DMS 273 (cell line): ENCODE data around the gene RBFOX1.

Experiments used
- DNase-seq: peaks from one replicate; lab custom pipeline; 2025; ENCODE audit not compliant: unreplicated experiment; lab: John Stamatoyannopoulos, UW

Gene RBFOX1

GRCh38 chr16:7372095-7372494 is 39.5 kb downstream of the RBFOX1 start:
- no peak for DNase-seq

GRCh38 chr16:7373776-7374175 is 41.1 kb downstream of the RBFOX1 start:
- no peak for DNase-seq

- DNase-seq: no peak
Observed at GRCh38 chr16:7374614-7375174, 42.0 kb downstream of the RBFOX1 start.

- no peak for DNase-seq
Observed at GRCh38 chr16:7376227-7376626, 43.6 kb downstream of the RBFOX1 start.

GRCh38 chr16:7377231-7377630 is 44.6 kb downstream of the RBFOX1 start:
- no peak for DNase-seq

GRCh38 chr16:7378024-7378695 is 45.5 kb downstream of the RBFOX1 start:
- no peak for DNase-seq

- DNase-seq: no peak
Observed at GRCh38 chr16:7380441-7380840, 47.8 kb downstream of the RBFOX1 start.

GRCh38 chr16:7380911-7381310 is 48.3 kb downstream of the RBFOX1 start:
- no peak for DNase-seq

- no peak for DNase-seq
Observed at GRCh38 chr16:7381671-7382070, 49.0 kb downstream of the RBFOX1 start.

GRCh38 chr16:7382521-7382920 is 49.9 kb downstream of the RBFOX1 start:
- no peak for DNase-seq

- no peak for DNase-seq
Observed at GRCh38 chr16:7390974-7391373, 58.3 kb downstream of the RBFOX1 start.

GRCh38 chr16:7391694-7392093 is 59.0 kb downstream of the RBFOX1 start:
- no peak for DNase-seq

GRCh38 chr16:7392206-7392605 is 59.6 kb downstream of the RBFOX1 start:
- no peak for DNase-seq

GRCh38 chr16:7393680-7394079 is 61.0 kb downstream of the RBFOX1 start:
- no peak for DNase-seq

- DNase-seq: no peak
Observed at GRCh38 chr16:7394720-7395336, 62.2 kb downstream of the RBFOX1 start.

GRCh38 chr16:7397901-7398300 is 65.3 kb downstream of the RBFOX1 start:
- no peak for DNase-seq

GRCh38 chr16:7398536-7398935 is 65.9 kb downstream of the RBFOX1 start:
- no peak for DNase-seq

- no peak for DNase-seq
Observed at GRCh38 chr16:7399296-7399695, 66.7 kb downstream of the RBFOX1 start.

GRCh38 chr16:7400117-7400890 is 67.7 kb downstream of the RBFOX1 start:
- no peak for DNase-seq

GRCh38 chr16:7404217-7404616 is 71.6 kb downstream of the RBFOX1 start:
- DNase-seq: no peak

- peak; percentile 26 for DNase-seq
Observed at GRCh38 chr16:7405166-7405565, 72.5 kb downstream of the RBFOX1 start.
